NCI-H146 treated with DMSO at 0.1 percent for 48 hours (cell line): Measurements from ENCODE around the gene RXRB.
A peak's percentile ranks its signal among the peaks of the same experiment; 100 is the strongest.

ENCODE experiments used
- DNase-seq: peaks from one replicate; lab custom pipeline; 2025; ENCODE audit not compliant: unreplicated experiment; lab: John Stamatoyannopoulos, UW

Gene RXRB

DNA sequence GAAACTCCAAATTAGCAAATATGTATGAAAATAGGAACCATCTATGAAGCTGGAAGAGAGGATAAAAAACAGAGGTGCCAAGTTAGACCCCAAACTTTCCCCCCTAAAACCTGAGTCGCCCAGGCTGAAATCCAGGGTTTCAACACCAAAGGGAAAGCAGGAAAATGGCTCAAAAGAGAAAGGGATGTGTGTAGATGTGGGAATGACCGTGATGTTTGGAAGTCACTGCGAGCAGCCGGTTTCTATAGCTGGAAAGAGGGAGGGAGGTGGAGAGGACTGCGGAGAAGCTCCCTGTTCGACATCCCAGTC lies 12.3 kb upstream of the RXRB start:
- DNase-seq = no peak

DNA sequence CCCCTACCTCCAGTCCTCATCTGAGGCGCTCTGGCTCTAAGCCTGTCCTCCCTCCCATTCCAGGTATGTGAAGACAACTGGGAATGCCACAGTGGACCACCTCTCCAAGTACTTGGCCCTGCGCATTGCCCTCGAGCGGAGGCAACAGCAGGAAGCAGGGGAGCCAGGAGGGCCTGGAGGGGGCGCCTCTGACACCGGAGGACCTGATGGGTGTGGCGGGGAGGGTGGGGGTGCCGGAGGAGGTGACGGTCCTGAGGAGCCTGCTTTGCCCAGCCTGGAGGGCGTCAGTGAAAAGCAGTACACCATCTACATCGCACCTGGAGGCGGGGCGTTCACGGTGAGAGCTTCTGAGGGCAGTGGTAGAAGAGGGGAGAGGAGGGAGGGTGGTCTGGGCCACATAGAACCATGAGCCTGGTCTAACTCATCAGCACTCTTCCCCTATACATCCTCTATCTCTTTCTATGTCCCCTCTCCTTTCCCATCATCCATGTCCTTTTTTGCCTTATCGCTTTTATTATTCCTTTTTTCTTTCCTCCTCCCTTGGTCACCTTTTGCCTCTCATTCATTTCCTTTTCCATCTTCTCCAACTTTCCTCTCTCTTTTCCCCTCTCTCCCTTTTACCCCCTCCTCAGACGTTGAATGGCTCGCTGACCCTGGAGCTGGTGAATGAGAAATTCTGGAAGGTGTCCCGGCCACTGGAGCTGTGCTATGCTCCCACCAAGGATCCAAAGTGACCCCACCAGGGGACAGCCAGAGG lies 11.4 kb upstream of the RXRB start:
- no peak for DNase-seq

DNA sequence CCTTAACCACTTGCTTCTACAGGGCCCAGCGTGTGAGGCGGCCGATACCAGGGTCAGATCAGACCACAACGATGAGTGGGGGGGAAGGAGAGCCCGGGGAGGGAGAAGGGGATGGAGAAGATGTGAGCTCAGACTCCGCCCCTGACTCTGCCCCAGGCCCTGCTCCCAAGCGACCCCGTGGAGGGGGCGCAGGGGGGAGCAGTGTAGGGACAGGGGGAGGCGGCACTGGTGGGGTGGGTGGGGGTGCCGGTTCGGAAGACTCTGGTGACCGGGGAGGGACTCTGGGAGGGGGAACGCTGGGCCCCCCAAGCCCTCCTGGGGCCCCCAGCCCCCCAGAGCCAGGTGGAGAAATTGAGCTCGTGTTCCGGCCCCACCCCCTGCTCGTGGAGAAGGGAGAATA lies 10.7 kb upstream of the RXRB start:
- no peak for DNase-seq

DNA sequence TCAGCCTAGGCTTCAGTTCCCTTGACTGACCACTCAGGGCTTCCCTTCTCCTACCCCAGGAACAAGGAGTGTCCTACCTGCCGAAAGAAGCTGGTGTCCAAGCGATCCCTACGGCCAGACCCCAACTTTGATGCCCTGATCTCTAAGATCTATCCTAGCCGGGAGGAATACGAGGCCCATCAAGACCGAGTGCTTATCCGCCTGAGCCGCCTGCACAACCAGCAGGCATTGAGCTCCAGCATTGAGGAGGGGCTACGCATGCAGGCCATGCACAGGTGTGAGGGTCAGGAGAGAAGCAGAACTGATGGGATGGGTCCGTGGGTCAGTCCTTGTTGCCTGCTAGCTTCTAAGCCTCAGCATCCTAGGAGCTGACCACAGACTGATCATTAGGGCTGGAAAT lies 9.4 kb upstream of the RXRB start:
- no peak for DNase-seq

DNA sequence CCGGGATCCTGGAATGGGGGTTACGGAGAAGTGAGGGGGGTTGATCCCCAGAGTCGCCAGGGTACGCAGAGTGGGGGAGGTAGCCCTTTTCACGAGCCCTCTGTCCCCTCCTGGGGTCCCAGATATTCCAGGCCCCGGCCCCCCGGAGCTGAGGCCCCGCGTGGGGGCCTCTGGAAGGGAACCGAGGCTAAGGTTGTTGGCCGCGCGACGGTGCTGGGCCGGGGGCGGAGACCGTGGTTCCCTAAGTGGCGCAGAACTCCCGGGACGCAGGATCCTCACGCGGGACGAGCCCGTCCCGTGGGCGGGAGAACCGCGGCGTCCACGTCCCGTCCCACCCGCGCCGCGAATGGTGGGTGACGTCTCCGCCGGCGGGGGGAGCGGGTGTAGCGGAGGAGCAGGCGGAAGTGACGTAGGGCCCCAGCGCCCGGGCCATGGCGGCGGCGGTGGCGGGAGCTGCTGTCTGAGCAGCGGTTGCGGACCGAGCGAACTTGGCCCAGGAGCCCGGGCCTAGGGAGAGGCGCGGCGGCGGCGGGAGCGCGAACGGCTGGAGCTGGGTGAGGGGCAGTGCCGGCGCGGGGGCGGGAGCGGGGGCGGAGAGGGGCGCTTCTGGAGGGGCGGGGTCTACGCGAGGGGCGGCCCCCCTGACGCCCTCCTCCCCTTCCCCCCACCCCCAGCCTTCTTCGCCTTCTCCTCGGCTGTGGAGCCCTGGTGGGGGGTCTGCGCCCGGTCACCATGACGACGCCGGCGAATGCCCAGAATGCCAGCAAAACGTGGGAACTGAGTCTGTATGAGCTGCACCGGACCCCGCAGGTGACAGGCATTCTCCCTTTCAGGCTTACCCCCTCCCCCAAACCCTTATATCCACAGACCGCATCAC lies 7.9 kb upstream of the RXRB start, which contains the start of gene RING1:
Gene RING1, plus strand, starts transcription at position 410 of the 877 bp plus-strand sequence. Its CDS starts 323 bp downstream, at position 733.
- DNase-seq = peak; percentile 48

DNA sequence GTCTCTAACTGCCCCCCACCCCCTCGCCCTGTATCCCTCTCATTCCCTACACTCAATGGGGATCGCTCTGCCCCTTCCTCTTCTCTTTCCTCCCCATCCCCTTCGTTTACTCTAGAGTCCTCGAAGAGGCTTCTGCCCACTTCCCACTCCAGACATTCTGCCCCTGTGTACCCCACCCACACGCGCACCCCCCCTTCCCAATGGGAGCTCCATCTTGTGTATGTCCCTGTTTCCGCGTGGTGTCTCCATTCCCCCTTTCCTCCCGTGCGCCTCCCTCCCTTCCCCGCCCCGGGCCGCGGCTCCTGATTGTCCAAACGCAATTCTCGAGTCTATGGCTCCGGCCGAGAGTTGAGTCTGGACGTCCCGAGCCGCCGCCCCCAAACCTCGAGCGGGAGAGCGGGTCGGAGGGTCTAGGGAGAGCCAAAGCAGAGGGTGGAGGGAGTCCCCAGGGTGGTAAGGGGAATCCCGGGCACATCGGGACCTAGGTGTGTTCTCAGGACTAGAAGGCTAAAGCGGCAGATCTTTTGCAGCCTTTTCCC lies 7.2 kb upstream of the RXRB start:
- no peak for DNase-seq

DNA sequence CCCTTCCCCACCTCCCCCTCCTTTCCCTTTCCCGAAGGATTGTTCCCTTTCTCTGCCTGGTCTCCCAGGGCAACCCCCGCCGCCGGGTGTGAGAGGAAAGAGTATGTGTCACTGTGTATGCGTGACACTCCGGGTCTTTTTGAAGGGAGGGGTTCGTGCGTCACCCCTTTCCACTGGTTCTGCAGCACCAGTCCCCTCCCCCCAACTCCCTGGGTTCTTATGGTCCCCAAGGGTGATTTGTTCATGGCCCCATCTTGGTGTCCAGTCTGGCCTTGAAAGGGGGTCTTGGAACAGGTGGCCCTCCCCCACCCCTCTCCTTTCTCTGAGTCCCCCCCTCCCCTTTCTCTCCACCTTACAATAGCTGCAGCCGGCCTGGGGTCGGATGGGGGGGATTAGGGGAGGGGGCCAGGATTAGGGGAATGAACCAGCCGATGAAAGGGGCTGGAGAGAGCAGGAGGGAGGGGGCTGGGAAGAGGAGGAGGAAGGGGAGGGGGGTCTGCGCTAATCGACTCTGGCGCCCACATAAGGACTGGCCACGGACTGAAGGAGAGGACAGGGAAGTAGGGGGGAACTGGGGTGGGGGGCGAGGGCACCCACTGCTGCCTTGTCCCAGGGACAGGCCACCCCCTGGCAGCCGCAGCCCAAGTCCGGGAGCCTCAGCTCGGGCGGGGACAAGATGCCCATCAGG lies 6.5 kb upstream of the RXRB start:
- DNase-seq = no peak

DNA sequence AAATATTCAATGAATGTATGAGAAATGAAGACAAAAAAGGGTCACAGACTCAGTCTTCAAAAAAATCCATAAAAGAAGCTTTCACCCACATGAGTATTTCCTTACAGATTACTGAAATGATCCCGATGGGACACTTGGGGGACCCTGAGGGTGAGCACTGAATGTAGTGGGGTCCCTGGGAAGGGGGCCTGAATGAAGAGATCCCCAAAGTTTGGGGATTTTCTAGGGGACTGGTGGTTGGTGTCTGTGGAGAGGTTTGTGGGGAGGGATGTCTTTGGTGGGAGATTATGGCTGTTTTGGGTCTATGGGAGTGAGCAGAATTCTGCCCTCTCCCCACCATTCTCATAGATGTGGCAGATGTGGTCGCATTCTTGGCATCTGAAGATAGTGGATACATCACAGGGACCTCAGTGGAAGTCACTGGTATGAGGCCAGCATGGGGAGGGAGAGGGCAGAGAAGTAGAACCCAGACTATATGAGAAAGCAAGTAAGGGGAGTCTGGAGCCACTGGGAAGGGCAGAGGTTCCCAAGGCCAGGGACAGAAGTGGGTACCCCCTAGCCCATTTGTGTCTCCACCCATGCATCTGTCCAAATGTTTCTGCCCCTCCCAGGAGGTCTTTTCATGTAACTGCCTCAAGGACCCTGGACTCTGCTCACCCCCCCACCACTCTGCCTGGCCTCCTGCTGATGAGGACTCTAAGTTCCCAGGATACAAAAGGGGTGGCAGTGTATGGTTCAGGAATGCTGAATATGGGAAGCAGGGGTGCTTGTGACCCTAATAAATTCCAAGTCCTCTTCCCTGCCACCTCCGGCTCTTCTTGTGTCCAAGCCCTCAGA lies 5.8 kb upstream of the RXRB start:
- DNase-seq = no peak

DNA sequence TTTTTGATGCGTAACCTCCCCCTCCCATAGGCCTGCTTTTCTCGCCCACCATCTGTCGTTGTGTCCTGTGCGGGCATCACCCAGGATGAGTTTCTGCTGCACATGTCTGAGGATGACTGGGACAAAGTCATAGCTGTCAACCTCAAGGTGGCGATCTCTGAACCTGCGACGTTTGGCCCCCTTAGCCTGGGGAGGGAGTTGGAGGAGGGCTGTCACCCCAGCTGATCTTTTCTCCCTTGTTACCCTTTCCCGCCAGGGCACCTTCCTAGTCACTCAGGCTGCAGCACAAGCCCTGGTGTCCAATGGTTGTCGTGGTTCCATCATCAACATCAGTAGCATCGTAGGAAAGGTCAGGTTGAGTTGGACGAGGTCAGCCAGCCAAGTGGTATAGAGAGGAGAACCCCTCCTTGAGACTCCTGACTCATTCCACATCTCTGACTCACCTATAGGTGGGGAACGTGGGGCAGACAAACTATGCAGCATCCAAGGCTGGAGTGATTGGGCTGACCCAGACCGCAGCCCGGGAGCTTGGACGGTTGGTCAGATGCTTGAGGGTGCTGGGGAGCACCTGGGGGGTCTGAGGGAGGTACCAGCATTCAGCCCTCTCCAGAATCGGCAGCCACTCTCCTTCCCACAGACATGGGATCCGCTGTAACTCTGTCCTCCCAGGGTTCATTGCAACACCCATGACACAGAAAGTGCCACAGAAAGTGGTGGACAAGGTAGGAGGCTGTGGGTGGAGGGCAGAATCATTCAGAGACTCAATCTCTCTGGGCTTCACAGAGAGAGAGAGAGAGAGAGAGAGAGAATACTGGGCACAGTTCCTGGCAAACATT lies 4.9 kb upstream of the RXRB start:
- no peak for DNase-seq

DNA sequence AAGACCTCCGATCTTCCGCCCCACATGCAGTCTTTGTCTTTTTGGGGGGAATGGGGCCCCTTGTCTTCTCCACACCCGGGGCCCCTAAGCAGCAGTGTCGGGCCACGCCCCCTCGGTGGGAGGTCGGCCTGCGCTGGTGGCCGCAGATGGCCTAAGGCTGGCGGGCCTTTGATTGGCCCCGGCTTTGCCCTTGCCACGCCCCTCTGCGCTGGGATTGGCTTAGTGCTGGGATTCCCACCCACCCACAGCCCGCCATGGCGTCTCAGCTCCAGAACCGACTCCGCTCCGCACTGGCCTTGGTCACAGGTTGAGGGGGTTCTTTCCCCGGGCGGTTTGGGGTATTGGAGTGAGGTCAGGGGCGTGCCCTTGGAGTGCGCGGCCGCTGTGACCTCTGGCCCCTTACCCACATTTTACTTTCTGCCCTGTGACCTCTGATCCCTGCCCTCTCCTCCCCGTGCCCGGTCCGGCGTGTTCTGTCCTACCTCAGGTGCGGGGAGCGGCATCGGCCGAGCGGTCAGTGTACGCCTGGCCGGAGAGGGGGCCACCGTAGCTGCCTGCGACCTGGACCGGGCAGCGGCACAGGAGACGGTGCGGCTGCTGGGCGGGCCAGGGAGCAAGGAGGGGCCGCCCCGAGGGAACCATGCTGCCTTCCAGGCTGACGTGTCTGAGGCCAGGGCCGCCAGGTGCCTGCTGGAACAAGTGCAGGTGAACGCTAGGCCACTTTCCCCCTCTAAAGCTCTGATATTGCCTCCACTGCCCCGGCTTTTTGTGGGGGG lies 4.1 kb upstream of the RXRB start, which contains the start of gene HSD17B8:
Gene HSD17B8, plus strand, starts transcription at position 241 of the 776 bp plus-strand sequence. Its CDS starts 14 bp downstream, at position 255.
- peak; percentile 65 for DNase-seq

DNA sequence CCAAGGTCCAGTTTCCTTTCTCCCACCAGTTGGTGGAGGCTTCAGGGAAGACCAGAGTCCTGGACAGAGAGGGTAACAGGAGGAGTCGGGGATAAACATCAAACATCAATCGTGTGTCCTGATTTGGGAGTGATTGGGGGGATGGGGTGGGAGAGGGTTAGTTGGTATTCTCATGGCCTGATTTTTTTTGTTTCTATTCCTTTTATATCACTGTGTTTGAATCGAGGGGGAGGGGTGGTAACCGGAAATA lies 3.6 kb upstream of the RXRB start:
- DNase-seq = no peak

DNA sequence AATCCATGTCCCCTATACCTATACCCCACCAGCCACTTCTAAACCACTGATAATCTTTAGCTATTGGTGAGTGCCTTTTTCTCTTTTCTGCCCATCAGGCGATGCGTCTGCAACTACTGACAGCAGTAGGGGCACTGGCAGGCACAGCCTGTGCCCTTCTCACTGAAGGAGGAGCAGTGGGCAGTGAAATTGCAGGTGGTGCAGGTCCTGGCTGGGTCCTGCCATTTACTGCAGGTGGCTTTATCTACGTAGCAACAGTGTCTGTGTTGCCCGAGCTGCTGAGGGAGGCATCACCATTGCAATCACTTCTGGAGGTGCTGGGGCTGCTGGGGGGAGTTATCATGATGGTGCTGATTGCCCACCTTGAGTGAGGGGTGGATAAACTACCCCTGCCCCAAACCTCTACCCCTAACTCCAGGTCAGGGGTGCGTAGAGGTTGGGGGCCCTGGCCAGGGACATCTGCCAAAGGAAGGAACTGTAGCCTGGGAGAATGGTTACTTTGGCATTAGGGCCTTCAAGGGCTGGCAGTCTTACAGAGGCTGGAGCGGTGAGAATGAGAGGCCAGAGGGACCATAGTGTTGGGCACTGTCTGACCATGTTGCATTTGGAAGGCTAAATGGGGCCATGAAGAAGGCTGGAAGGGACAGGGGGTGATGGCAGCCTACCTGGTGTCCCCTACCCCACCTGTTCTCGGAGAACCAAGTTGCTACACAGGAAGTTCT lies 3.1 kb upstream of the RXRB start:
- DNase-seq = no peak

DNA sequence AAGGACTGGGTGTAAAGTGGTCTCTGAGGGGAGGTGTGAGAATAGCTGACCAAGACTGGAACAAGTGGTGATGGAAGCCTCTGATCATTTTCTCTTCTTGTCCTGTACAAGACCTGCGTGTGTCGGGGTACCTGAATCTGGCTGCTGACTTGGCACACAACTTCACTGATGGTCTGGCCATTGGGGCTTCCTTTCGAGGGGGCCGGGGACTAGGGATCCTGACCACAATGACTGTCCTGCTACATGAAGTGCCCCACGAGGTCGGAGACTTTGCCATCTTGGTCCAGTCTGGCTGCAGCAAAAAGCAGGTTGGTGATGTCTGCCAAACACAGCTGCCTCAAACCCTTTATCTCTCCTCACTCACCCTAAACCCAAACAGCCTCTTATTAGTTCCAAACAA lies 2.3 kb upstream of the RXRB start:
- DNase-seq = no peak

DNA sequence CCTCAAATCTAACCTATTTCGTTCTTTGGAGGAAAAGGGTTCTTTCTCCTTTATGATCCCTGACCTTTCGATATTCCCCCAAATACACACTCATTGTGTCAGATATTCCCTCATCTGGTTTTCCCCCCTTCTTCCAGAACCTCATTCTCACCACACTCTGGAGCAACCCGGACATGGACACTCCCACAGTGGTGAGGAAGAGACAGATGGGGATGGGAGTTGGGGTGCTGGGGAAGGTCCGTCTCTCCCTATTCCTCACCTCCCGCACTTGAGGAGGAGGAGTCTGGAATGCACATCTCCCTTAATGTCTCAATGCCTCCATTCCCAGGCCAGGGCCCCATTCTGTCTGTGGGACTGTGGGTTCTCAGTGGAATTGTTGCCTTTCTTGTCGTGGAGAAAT lies 1.5 kb upstream of the RXRB start:
- no peak for DNase-seq

DNA sequence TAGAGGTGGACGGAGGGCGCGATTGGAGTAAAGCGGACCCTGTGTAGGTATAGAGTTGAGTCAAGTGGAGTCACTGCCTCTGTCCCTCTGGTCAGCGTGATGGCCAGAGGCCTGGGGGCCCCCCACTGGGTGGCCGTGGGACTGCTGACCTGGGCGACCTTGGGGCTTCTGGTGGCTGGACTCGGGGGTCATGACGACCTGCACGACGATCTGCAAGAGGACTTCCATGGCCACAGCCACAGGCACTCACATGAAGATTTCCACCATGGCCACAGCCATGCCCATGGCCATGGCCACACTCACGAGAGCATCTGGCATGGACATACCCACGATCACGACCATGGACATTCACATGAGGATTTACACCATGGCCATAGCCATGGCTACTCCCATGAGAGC lies 681 bp upstream of the RXRB start:
- no peak for DNase-seq

DNA sequence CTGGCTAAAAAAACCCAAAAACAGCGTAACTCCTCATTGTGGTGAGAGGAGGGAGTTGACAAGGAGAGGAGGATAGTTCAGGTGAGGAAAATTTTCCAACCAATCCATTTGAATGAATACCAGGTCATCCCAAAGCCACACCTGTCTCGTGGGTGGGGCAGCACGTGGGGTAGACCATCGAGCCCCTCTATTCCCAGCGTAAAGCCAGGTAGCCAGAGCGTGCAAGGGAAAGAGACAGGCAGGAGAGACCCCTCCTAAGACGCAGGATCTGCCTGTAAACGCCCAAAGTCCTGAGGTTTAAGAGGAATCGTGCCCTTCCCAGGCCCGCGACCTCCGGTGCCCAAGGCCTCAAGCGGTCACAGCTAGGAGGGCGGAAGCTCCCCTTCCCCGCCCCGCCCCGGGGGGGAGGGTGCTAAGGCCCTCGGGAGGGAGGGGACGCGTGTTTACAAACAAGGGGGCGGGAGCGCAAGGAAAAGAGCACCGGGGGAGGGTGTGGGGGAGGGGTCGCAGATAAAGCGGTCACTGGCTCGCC lies 712 bp downstream of the RXRB start:
- DNase-seq = peak; percentile 45

DNA sequence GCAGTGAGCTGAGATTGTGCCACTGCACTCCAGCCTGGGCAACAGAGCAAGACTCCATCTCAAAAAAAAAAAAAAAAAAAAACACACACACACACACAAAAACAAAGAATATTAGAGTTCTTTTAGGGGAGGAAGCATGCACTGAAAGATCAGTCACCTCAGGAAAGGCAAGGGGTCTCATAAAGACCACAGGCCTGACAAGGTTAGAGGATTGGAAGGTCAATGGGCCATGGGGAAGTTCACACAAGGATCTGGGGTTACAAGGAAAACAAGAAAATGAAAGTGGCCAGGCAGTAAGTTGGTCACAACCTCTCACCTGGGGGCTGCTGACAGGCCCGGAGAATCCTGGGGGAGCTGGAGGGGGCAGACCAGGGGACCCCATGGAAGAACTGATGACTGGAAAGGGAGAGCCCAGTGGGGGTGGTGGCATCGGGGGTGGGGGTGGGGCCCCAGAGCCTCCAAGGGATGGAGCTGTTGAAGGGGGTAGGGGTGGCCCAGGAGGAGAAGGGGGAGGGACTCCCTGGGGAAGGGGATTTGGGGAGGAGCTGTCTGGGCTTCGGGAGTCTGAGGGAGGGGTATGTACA lies 1.5 kb downstream of the RXRB start:
- no peak for DNase-seq
